Kidney (tissue), 14 donors: ENCODE measurements around the gene PAM16. TPM values are rescaled to one million over a fixed set of nuclear protein-coding genes. Genes with fewer than 3 reads are reported as not detected.

Source experiments
- DNase-seq, 5 donors: peaks; one replicate each; pipeline ENCODE4 v3.0.0-alpha.2; 2013 to 2020
- FAIRE-seq: peaks from 2 replicates; lab custom pipeline; 2012; peaks lifted over from hg19 to GRCh38; lab: Jason Lieb, UNC
- H3K27ac ChIP-seq, 2 donors: one replicate each; pipeline ENCODE4 v1.7.0; 2013; ENCODE audit warnings: low read depth in 2 of 2, low read length in 2 of 2, inconsistent platforms in 1 of 2
- H3K27me3 ChIP-seq: one replicate; pipeline ENCODE4 v1.7.1; 2013; ENCODE audit warnings: low read length, inconsistent platforms; ENCODE audit not compliant: control insufficient read depth, insufficient read depth
- H3K36me3 ChIP-seq, 3 donors: one replicate each; pipeline versions ENCODE4 v1.7.0 to v1.7.1; 2013; ENCODE audit warnings: low read length in 3 of 3, control low read depth in 1 of 3, inconsistent platforms in 1 of 3; ENCODE audit not compliant: insufficient read depth in 3 of 3, control insufficient read depth in 2 of 3
- H3K4me1 ChIP-seq, 3 donors: one replicate each; pipeline versions ENCODE4 v1.7.0 to v1.7.1; 2013; ENCODE audit warnings: low read length in 3 of 3, inconsistent platforms in 1 of 3, low read depth in 1 of 3; ENCODE audit not compliant: control insufficient read depth in 2 of 3, insufficient read depth in 2 of 3
- H3K4me3 ChIP-seq, 3 donors: one replicate each; pipeline versions ENCODE4 v1.7.0 to v1.8.1; 2013; ENCODE audit warnings: low read length in 3 of 3, control low read depth in 1 of 3, inconsistent platforms in 1 of 3
- H3K9ac ChIP-seq, 3 donors: one replicate each; pipeline versions ENCODE4 v1.7.0 to v1.7.1; 2013; ENCODE audit warnings: low read length in 3 of 3, control low read depth in 1 of 3, inconsistent platforms in 1 of 3
- H3K9me3 ChIP-seq, 3 donors: one replicate each; pipeline versions ENCODE4 v1.7.0 to v1.7.1; 2013; ENCODE audit warnings: low read length in 3 of 3, control low read depth in 1 of 3, inconsistent platforms in 1 of 3; ENCODE audit not compliant: control insufficient read depth in 2 of 3, insufficient read depth in 1 of 3
- intact Hi-C: fragments of 100-400 bp; cut with DNase I; formaldehyde crosslinking; loops from one replicate; pipeline ENCODE4 v1.11.1; 2022
- polyA plus RNA-seq: library from polyadenylated mRNA; stranded (reverse); fragments of 350-450 nt; fragmentation: Illumina TruSeq; extraction: RNeasy Lipid Tissue Mini Kit (QIAGEN cat#74804); gene quantifications from one replicate; pipeline ENCODE4 v1.2.3, GENCODE V29; 2014; ENCODE audit warnings: low read depth, low replicate concordance; ENCODE audit not compliant: insufficient read depth
- total RNA-seq: library from RNA; stranded (reverse); fragmentation: NEBNext Ultra II Directional; extraction: Animal tissue kit (Norgen Biotek cat#: 25700); gene quantifications from one replicate; pipeline ENCODE4 v1.2.1, GENCODE V29; 2021
- TF ChIP-seq, protein P1 (sequence below): IDR thresholded peaks from 3 replicates; pipeline ENCODE4 v1.5.1; 2012; ENCODE audit warnings: mild to moderate bottlenecking, moderate library complexity, borderline replicate concordance; ENCODE audit not compliant: insufficient read depth; ENCODE audit errors: extremely low read depth
- donor health status: control.
- donor health status: control.
- donor health status: control.
- donor health status: control.
- donor health status: control.
- donor health status: DM: yes; HTN: yes; CAD: no.
- donor health status: Normal renal cell carcinoma (clear cell type).

The PAM16 gene
- total and polyA plus RNA-seq, 2 donors from 2014 or later: 29.4 to 61.1 TPM

GRCh38 chr16:4381935-4382794, 31.0 kb upstream of the PAM16 start:
- Histone ChIP-seq H3K9me3 (no peaks in the 10 kb centered on the region), H3K27me3 (no peaks in the 10 kb centered on the region), H3K36me3 (peaks cover 0 to 4% (median 2%) of the 10 kb centered on the region in 3 donors), H3K4me1 (peaks cover 2 to 51% (median 23%) of the 10 kb centered on the region in 3 donors), H3K9ac (peak overlapping the region in 1 of 3 donors; percentile 5), H3K27ac (peak overlapping the region; percentile 5 to 51), H3K4me3 (no peak overlapping the region)
- no peak for FAIRE-seq
- DNase-seq: peak in 1 of 5 donors; percentile 50
- intact Hi-C loops: no loop called here
- TF ChIP-seq, protein P1, sequence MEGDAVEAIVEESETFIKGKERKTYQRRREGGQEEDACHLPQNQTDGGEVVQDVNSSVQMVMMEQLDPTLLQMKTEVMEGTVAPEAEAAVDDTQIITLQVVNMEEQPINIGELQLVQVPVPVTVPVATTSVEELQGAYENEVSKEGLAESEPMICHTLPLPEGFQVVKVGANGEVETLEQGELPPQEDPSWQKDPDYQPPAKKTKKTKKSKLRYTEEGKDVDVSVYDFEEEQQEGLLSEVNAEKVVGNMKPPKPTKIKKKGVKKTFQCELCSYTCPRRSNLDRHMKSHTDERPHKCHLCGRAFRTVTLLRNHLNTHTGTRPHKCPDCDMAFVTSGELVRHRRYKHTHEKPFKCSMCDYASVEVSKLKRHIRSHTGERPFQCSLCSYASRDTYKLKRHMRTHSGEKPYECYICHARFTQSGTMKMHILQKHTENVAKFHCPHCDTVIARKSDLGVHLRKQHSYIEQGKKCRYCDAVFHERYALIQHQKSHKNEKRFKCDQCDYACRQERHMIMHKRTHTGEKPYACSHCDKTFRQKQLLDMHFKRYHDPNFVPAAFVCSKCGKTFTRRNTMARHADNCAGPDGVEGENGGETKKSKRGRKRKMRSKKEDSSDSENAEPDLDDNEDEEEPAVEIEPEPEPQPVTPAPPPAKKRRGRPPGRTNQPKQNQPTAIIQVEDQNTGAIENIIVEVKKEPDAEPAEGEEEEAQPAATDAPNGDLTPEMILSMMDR: no peak

DNA sequence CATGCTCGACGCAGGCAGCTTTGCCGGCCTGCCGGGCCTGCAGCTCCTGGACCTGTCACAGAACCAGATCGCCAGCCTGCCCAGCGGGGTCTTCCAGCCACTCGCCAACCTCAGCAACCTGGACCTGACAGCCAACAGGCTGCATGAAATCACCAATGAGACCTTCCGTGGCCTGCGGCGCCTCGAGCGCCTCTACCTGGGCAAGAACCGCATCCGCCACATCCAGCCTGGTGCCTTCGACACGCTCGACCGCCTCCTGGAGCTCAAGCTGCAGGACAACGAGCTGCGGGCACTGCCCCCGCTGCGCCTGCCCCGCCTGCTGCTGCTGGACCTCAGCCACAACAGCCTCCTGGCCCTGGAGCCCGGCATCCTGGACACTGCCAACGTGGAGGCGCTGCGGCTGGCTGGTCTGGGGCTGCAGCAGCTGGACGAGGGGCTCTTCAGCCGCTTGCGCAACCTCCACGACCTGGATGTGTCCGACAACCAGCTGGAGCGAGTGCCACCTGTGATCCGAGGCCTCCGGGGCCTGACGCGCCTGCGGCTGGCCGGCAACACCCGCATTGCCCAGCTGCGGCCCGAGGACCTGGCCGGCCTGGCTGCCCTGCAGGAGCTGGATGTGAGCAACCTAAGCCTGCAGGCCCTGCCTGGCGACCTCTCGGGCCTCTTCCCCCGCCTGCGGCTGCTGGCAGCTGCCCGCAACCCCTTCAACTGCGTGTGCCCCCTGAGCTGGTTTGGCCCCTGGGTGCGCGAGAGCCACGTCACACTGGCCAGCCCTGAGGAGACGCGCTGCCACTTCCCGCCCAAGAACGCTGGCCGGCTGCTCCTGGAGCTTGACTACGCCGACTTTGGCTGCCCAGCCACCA, 30.2 kb upstream of the PAM16 start:
- Histone ChIP-seq H3K9me3 (no peaks in the 10 kb centered on the region), H3K4me3 (no peak overlapping the region), H3K27ac (peak overlapping the region; percentile 5 to 71), H3K4me1 (peaks cover 2 to 58% (median 30%) of the 10 kb centered on the region in 3 donors), H3K36me3 (peaks cover 0 to 4% (median 2%) of the 10 kb centered on the region in 3 donors), H3K9ac (peak overlapping the region in 1 of 3 donors; percentile 34), H3K27me3 (no peaks in the 10 kb centered on the region)
- FAIRE-seq: no peak
- intact Hi-C loops: no loop called here
- peak; percentile 72 to 93 (median 82) for DNase-seq
- TF ChIP-seq, protein P1: no peak

DNA sequence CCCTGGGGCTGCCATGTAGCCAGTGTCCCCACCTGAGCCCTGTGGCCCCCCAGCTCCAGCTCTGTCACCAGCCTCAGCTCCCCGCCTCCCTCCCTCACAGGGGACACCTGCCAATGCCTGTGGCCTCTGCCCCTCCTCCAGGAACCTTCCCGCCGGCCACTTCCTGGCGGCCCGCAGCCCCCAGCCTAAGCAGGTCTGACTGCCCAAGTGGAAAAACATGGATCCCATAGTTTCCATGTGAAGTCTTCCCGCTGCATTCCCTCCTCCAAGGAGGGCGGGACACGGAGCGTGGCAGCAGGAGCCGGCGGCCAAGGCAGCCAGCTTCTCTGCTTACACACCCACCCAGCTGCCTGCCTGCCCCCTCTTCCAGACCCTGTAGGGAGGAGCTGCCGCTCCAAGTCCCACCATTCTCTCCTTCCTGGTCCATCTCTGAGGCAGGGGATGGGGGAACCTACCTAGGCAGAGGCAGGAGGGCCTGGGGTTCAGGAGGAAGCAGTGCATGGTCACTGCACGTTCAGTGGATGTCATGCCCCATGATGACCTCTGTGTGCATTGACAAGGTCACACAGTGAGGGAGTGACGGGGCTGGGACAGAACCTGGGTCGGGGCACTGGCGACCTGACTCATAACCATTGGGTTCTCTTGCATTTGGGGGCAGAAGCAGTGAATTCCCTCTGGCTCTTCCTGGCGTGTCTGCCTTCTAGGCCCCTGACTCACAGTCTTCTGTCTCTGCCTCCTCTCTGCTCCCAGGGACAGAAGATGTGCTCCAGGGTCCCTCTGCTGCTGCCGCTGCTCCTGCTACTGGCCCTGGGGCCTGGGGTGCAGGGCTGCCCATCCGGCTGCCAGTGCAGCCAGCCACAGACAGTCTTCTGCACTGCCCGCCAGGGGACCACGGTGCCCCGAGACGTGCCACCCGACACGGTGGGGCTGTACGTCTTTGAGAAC, 29.3 kb upstream of the PAM16 start:
- H3K4me1 ChIP-seq: peaks cover 2 to 61% (median 38%) of the 10 kb centered on the region in 3 donors
- peak overlapping the region in 1 of 3 donors; percentile 34 for H3K9ac ChIP-seq
- TF ChIP-seq, protein P1: no peak
- H3K4me3 ChIP-seq: no peak overlapping the region
- peaks cover 0 to 3% (median 2%) of the 10 kb centered on the region in 3 donors for H3K36me3 ChIP-seq
- no peaks in the 10 kb centered on the region for H3K9me3 ChIP-seq
- DNase-seq (peak in 4 of 5 donors; percentile 88 to 93 (median 90)), FAIRE-seq (no peak)
- H3K27me3 ChIP-seq: no peaks in the 10 kb centered on the region
- H3K27ac ChIP-seq: peak overlapping the region; percentile 11 to 71
- intact Hi-C loops: no loop called here
